CD14-positive monocyte (primary cell): Measurements from ENCODE around the gene TEX44. TPM values are rescaled to one million over a fixed set of nuclear protein-coding genes. Genes with fewer than 3 reads are reported as not detected.
"Not testable (repeated sequence)": the region's sequence is repeated elsewhere in the genome, so short reads cannot be mapped to it uniquely, and the experiment has no call there.

Source experiments
- DNase-seq, 3 donors: peaks; one replicate each; pipeline ENCODE4 v3.0.0-alpha.2; 2011 to 2022
- H2AFZ ChIP-seq: 2 replicates; pipeline ENCODE4 v1.6.0; 2012; ENCODE audit warnings: mild to moderate bottlenecking, low read depth, low read length, inconsistent platforms; ENCODE audit not compliant: insufficient read depth, poor library complexity, severe bottlenecking
- H3K27ac ChIP-seq, 2 donors: 1 replicate in 1 of 2; 2 replicates in 1 of 2; pipeline ENCODE4 v1.5.1; 2012 to 2013; ENCODE audit warnings: low read length in 2 of 2, control low read depth in 1 of 2, inconsistent platforms in 1 of 2, low read depth in 1 of 2, mild to moderate bottlenecking in 1 of 2
- H3K27me3 ChIP-seq, 2 donors: one replicate each; pipeline versions ENCODE4 v1.6.0 to v1.6.1; 2011 to 2013; ENCODE audit warnings: low read length in 2 of 2; ENCODE audit not compliant: control insufficient read depth in 2 of 2, insufficient read depth in 2 of 2
- H3K36me3 ChIP-seq, 2 donors: replicated peaks in 1 of 2; 1 replicate in 1 of 2; 2 replicates in 1 of 2; pipeline versions ENCODE4 v1.5.1 to v1.6.1; 2012 to 2013; ENCODE audit warnings: low read length in 2 of 2, control low read depth in 1 of 2, inconsistent platforms in 1 of 2, mild to moderate bottlenecking in 1 of 2; ENCODE audit not compliant: insufficient read depth in 2 of 2, control insufficient read depth in 1 of 2
- H3K4me1 ChIP-seq, 2 donors: 1 replicate in 1 of 2; 2 replicates in 1 of 2; pipeline versions ENCODE4 v1.5.1 to v1.6.1; 2012 to 2013; ENCODE audit warnings: low read length in 2 of 2, control low read depth in 1 of 2, inconsistent platforms in 1 of 2, mild to moderate bottlenecking in 1 of 2, moderate library complexity in 1 of 2; ENCODE audit not compliant: insufficient read depth in 2 of 2, control insufficient read depth in 1 of 2
- H3K4me2 ChIP-seq: replicated peaks from 2 replicates; pipeline ENCODE3; 2012; ENCODE audit warnings: low read length, moderate library complexity, mild to moderate bottlenecking; ENCODE audit not compliant: poor library complexity, severe bottlenecking; ENCODE audit errors: extremely low read depth
- H3K4me3 ChIP-seq, 3 experiments: fragments of 200-600 bp in 1 of 3; sonication (generic) in 1 of 3; replicated peaks in 1 of 3; 1 replicate in 2 of 3; 2 replicates in 1 of 3; pipeline ENCODE4 v1.5.1; 2011 to 2013; ENCODE audit warnings: low read length in 3 of 3, mild to moderate bottlenecking in 3 of 3, control low read depth in 2 of 3, low read depth in 2 of 3, inconsistent platforms in 1 of 3, moderate library complexity in 1 of 3
- H3K79me2 ChIP-seq: 2 replicates; pipeline ENCODE4 v1.6.0; 2012; ENCODE audit warnings: mild to moderate bottlenecking, control low read depth, inconsistent platforms, low read length, moderate library complexity; ENCODE audit not compliant: insufficient read depth
- H3K9ac ChIP-seq: 2 replicates; pipeline ENCODE4 v1.6.0; 2017; ENCODE audit warnings: low read length, mild to moderate bottlenecking; ENCODE audit not compliant: insufficient read depth, poor library complexity, severe bottlenecking
- H3K9me3 ChIP-seq, 2 donors: replicated peaks in 1 of 2; 1 replicate in 1 of 2; 2 replicates in 1 of 2; pipeline versions ENCODE4 v1.5.1 to v1.6.1; 2012 to 2013; ENCODE audit warnings: low read length in 2 of 2, control low read depth in 1 of 2; ENCODE audit not compliant: control insufficient read depth in 1 of 2, insufficient read depth in 1 of 2
- H4K20me1 ChIP-seq: 2 replicates; pipeline ENCODE4 v1.6.0; 2012; ENCODE audit warnings: mild to moderate bottlenecking, low read length, control low read depth, moderate library complexity; ENCODE audit not compliant: insufficient read depth
- H3K27ac Mint-ChIP-seq, 7 donors: one replicate each; pipeline ENCODE4 v1.8.0; 2020; ENCODE audit warnings: mild to moderate bottlenecking in 7 of 7, mixed read lengths in 7 of 7, moderate library complexity in 6 of 7, inconsistent platforms in 2 of 7
- H3K27me3 Mint-ChIP-seq, 3 donors: one replicate each; pipeline ENCODE4 v1.8.0; 2021 to 2022; ENCODE audit warnings: low read depth in 3 of 3, mild to moderate bottlenecking in 3 of 3, mixed read lengths in 3 of 3, moderate library complexity in 3 of 3, inconsistent platforms in 1 of 3
- H3K36me3 Mint-ChIP-seq, 2 donors: one replicate each; pipeline ENCODE4 v1.8.0; 2020; ENCODE audit warnings: mixed read lengths in 2 of 2, inconsistent platforms in 1 of 2, mild to moderate bottlenecking in 1 of 2
- H3K4me1 Mint-ChIP-seq: one replicate; pipeline ENCODE4 v1.8.0; 2020; ENCODE audit warnings: mild to moderate bottlenecking, mixed read lengths
- H3K4me3 Mint-ChIP-seq, 2 donors: one replicate each; pipeline ENCODE4 v1.8.0; 2020; ENCODE audit warnings: mild to moderate bottlenecking in 2 of 2, mixed read lengths in 2 of 2, moderate library complexity in 1 of 2
- H3K9me3 Mint-ChIP-seq, 7 donors: one replicate each; pipeline ENCODE4 v1.8.0; 2020 to 2022; ENCODE audit warnings: mixed read lengths in 7 of 7, mild to moderate bottlenecking in 6 of 7, moderate library complexity in 6 of 7, inconsistent platforms in 2 of 7
- CTCF ChIP-seq: fragments of 200-600 bp; IDR thresholded peaks from one replicate; pipeline ENCODE4 v1.8.0; 2022; ENCODE audit warnings: antibody characterized with exemption, mild to moderate bottlenecking
- WGBS: methylation state at CpG from one replicate; pipeline ENCODE4 v1.1.5; 2013; ENCODE audit warnings: missing lambda C conversion rate; ENCODE audit not compliant: insufficient coverage; 5-methylcytosine and 5-hydroxymethylcytosine counted together
- intact Hi-C, 2 donors: fragments of 100-400 bp; cut with micrococcal nuclease; formaldehyde crosslinking; loops; one replicate each; pipeline versions ENCODE4 v1.15.0 to v1.15.1; 2023
- polyA plus RNA-seq, 3 donors: library from polyadenylated mRNA; depleted of rRNA in 1 of 3; unstranded in 2 of 3; stranded (reverse) in 1 of 3; fragments of 300-500 nt in 2 of 3; fragments of >200 nt in 1 of 3; fragmentation: Illumina TruSeq in 2 of 3; gene quantifications; 1 replicate in 2 of 3; 2 replicates in 1 of 3; pipeline ENCODE4 v1.2.3, GENCODE V29; 2012 to 2021

TEX44 gene
- polyA plus RNA-seq, 3 donors, result not detected

GRCh38 chr2:231576465-231576864 lies 16.2 kb upstream of the TEX44 start:
- DNase-seq, result no peak
- peaks cover 0 to 9% (median 5%) of the 10 kb centered on the region in 7 donors for H3K9me3 Mint-ChIP-seq
- peaks cover 13% of the 10 kb centered on the region for H3K4me1 Mint-ChIP-seq
- no peak for TF ChIP-seq CTCF
- no peak overlapping the region for H3K4me3 Mint-ChIP-seq
- no peak overlapping the region for H3K27ac Mint-ChIP-seq
- H2AFZ ChIP-seq, result no peak overlapping the region
- H3K4me1 ChIP-seq, result no peaks in the 10 kb centered on the region
- peaks cover 0 to 7% of the 10 kb centered on the region in 2 donors for H3K9me3 ChIP-seq
- H3K27ac ChIP-seq, result no peak overlapping the region
- H3K27me3 Mint-ChIP-seq, result peaks cover 0 to 10% (median 5%) of the 10 kb centered on the region in 3 donors
- no peaks in the 10 kb centered on the region for H4K20me1 ChIP-seq
- no peak overlapping the region for H3K4me2 ChIP-seq
- no peaks in the 10 kb centered on the region for H3K27me3 ChIP-seq
- intact Hi-C loops, result no loop called here
- 90% methylated on average over 2 of the region's 4 CpGs for WGBS
- H3K9ac ChIP-seq, result no peak overlapping the region
- no peak overlapping the region for H3K4me3 ChIP-seq
- H3K36me3 ChIP-seq, result no peaks in the 10 kb centered on the region
- peaks cover 0 to 2% of the 10 kb centered on the region in 2 donors for H3K36me3 Mint-ChIP-seq
- no peaks in the 10 kb centered on the region for H3K79me2 ChIP-seq

GRCh38 chr2:231578655-231579054 lies 14.0 kb upstream of the TEX44 start:
- H3K4me3 ChIP-seq, DNase-seq, H3K27ac ChIP-seq, H3K27ac Mint-ChIP-seq, H3K27me3 ChIP-seq, H3K36me3 ChIP-seq, H3K4me3 Mint-ChIP-seq, H3K9me3 ChIP-seq, H3K4me1 Mint-ChIP-seq, H4K20me1 ChIP-seq, H3K79me2 ChIP-seq, H3K4me1 ChIP-seq, H3K9me3 Mint-ChIP-seq, intact Hi-C loops, H3K9ac ChIP-seq, H3K4me2 ChIP-seq, H2AFZ ChIP-seq, H3K36me3 Mint-ChIP-seq: not testable (repeated sequence)
- peaks cover 0 to 10% (median 4%) of the 10 kb centered on the region in 3 donors for H3K27me3 Mint-ChIP-seq
- whole genome bisulfite sequencing, result 100% methylated on average over 2 of the region's 2 CpGs
